Stimulated activated naive B cell treated with anti-CD40 and anti-IgM and Interleukin-4, amounts not matched to agents 10 μg/mL and 1 μg/mL and 100 μg/mL, for 72 hours (primary cell): ENCODE measurements around the gene GGT7.
"Not testable (repeated sequence)": the region's sequence is repeated elsewhere in the genome, so short reads cannot be mapped to it uniquely, and the experiment has no call there.

Source experiments
- ATAC-seq, 2 donors: fragments of 150-1000 bp; cut with Tn5 transposase; replicated peaks; 2 replicates each; pipeline ENCODE4 v1.10.0; 2021; ENCODE audit warnings: moderate library complexity in 1 of 2
- DNase-seq: peaks from one replicate; pipeline ENCODE4 v3.0.0; 2021
- H3K27ac Mint-ChIP-seq: one replicate; pipeline ENCODE4 v1.8.0; 2022; ENCODE audit warnings: mild to moderate bottlenecking, mixed read lengths
- H3K27me3 Mint-ChIP-seq, 2 donors: one replicate each; pipeline ENCODE4 v1.8.0; 2022; ENCODE audit warnings: mixed read lengths in 2 of 2
- H3K36me3 Mint-ChIP-seq, 2 donors: one replicate each; pipeline ENCODE4 v1.8.0; 2022; ENCODE audit warnings: mixed read lengths in 2 of 2, mild to moderate bottlenecking in 1 of 2
- H3K4me1 Mint-ChIP-seq, 2 donors: one replicate each; pipeline ENCODE4 v1.8.0; 2022; ENCODE audit warnings: mixed read lengths in 2 of 2, mild to moderate bottlenecking in 1 of 2
- H3K4me3 Mint-ChIP-seq, 2 donors: one replicate each; pipeline ENCODE4 v1.8.0; 2022; ENCODE audit warnings: mild to moderate bottlenecking in 2 of 2, mixed read lengths in 2 of 2, moderate library complexity in 1 of 2
- H3K9me3 Mint-ChIP-seq, 2 donors: one replicate each; pipeline ENCODE4 v1.8.0; 2022; ENCODE audit warnings: mixed read lengths in 2 of 2, mild to moderate bottlenecking in 1 of 2

Gene GGT7

DNA sequence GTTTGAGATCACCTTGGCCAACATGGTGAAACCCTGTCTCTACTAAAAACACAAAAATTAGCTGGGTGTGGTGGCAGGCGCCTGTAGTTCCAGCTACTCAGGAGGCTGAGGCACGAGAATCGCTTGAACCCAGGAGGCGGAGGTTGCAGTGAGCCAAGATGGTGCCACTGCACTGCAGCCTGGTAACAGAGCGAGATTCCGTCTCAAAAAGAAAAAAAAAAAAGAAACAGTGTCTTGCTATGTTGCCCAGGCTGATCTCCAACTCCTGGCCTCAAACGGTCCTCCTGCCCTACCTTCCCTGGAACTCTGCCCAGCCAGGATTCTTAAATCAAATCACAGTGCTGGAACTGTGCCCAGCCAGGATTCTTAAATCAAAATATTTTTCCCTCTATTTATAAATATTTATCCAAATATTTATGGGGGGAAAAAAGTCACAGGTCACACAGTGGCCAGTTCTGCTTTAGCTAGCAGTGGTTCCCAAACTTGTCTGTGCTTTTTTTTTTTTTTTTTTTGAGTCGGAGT, 64.7 kb downstream of the GGT7 start:
- not testable (repeated sequence) for ATAC-seq, DNase-seq, H3K36me3 Mint-ChIP-seq, H3K9me3 Mint-ChIP-seq, H3K27me3 Mint-ChIP-seq, H3K27ac Mint-ChIP-seq, H3K4me3 Mint-ChIP-seq
- H3K4me1 Mint-ChIP-seq, result peaks cover 10 to 29% of the 10 kb centered on the region in 2 donors

DNA sequence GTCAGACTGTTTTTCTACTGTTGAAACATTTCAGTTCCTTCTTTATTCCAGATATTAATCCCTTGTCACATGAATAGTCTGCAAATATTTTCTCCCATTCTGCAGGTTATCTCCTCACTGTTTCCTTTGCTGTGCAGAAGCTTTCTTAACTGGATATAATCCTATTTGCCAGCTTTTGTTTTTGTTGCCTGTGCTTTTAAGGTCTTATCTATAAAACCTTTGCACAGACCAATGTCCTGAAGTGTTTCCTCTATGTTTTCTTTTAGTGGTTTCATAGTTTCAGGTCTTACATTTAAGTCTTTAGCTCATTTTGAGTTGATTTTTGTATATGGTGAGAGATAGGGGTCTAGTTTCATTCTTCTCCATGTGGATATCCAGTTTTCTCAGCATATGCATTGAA, 66.4 kb downstream of the GGT7 start:
- H3K4me3 Mint-ChIP-seq, result no peak overlapping the region
- H3K27me3 Mint-ChIP-seq, result no peaks in the 10 kb centered on the region
- peak overlapping the region; percentile 63 for H3K27ac Mint-ChIP-seq
- ATAC-seq, result no peak
- DNase-seq, result no peak
- H3K9me3 Mint-ChIP-seq, result no peaks in the 10 kb centered on the region
- H3K36me3 Mint-ChIP-seq, result peaks cover 2 to 16% of the 10 kb centered on the region in 2 donors
- peaks cover 14 to 38% of the 10 kb centered on the region in 2 donors for H3K4me1 Mint-ChIP-seq

DNA sequence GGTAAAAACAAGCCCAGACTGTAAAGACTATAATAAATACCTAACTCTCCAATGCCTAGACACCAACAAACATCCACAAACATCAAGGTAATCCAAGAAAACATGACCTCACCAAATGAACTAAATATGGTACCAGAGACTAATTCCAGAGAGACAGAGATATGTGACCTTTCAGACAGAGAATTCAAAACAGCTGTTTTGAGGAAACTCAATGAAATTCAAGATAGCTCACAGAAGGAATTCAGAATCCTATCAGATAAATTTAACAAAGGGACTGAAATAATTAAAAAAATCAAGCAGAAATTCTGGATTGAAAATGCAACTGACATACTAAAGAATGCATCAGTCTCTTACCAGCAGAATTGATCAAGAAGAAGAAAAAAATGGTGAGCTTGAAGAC, 73.8 kb downstream of the GGT7 start:
- Mint-ChIP-seq H3K4me3 (no peak overlapping the region), H3K27ac (no peak overlapping the region), H3K27me3 (no peaks in the 10 kb centered on the region), H3K4me1 (peaks cover 16 to 45% of the 10 kb centered on the region in 2 donors), H3K36me3 (peaks cover 2 to 12% of the 10 kb centered on the region in 2 donors), H3K9me3 (no peaks in the 10 kb centered on the region)
- ATAC-seq, result no peak
- DNase-seq, result no peak

DNA sequence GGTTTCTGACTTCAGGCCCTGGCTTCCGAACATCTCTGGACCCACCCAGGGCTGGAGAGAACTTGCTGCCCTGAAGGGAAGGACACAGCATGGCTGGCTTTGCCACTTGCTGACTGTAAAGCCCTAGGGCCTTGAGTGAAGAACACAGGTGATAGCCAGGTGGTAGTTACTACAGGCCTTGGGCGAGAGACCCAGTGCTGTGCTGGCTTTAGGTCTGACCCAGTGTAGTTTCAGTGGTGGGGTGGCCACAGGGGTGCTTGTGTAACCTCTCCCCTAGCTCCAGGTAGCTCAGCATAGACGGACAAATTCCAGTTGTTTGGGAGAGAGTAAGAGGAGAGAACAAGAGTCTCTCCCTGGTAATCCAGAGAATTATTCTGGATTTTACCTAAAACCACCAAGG, 74.3 kb downstream of the GGT7 start:
- Mint-ChIP-seq H3K27ac (no peak overlapping the region), H3K9me3 (no peaks in the 10 kb centered on the region), H3K36me3 (peaks cover 2 to 12% of the 10 kb centered on the region in 2 donors), H3K27me3 (no peaks in the 10 kb centered on the region), H3K4me3 (no peak overlapping the region), H3K4me1 (peaks cover 16 to 45% of the 10 kb centered on the region in 2 donors)
- ATAC-seq, result no peak
- no peak for DNase-seq

DNA sequence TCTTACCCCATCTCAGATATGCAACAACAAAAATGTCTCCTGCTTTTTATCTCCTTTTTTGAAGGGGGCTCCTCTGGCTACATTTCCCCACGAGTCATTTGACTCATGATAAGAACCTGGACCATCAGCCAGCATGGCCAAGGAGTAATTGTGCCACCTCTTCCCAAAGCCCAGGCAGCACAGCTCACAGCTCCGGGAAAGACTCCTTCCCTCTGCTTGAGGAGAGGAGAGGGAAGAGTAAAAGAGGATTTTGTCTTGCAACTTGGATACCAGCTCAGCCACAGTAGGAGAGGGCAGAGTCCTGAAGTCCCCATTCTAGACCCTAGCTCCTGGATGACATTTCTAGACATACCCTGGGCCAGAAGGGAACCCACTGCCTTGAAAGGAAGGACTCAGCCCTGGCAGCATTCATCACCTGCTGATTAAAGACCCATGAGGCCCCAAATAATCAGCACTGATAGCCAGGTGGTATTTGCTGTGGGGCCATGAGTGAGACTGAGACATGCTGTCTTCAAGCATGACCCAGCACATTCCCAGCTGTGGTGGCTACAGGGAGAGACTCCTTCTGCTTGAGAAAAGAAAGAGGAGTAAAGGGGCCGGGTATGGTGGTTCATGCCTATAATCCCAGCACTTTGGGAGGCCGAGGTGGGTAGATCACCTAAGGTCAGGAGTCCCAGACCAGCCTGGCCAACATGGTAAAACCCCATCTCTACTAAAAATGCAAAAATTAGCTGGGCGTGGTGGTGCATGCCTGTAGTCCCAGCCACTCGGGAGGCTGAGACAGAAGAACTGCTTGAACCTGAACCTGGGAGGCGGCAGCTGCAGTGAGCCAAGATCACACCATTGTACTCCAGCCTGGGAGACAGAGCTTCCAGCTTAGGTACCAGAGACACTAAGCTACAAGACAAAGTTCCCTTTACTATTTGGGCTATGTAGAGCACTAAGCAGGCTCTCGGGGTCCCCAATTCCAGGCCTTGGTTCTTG, 75.4 kb downstream of the GGT7 start:
- Mint-ChIP-seq H3K4me3 (no peak overlapping the region), H3K27me3 (no peaks in the 10 kb centered on the region), H3K27ac (no peak overlapping the region), H3K4me1 (peaks cover 16 to 45% of the 10 kb centered on the region in 2 donors), H3K9me3 (no peaks in the 10 kb centered on the region), H3K36me3 (peaks cover 2 to 12% of the 10 kb centered on the region in 2 donors)
- DNase-seq (no peak), ATAC-seq (no peak)
